ENCODE results near the gene MYL6. TPM values are rescaled to one million over a fixed set of nuclear protein-coding genes. Genes with fewer than 3 reads are reported as not detected.

Gene MYL6
- total and polyA plus RNA-seq, 9 of the 15 experiments (the other 6 are each of a cell fraction or from before 2014, with no cell fraction given): 557 to 1,664 (median 958) TPM

- TF ChIP-seq CREM (IDR thresholded peaks at IDR 0.05; ENCODE audit: low read depth): no peak
- TF ChIP-seq MITF (IDR thresholded peaks at IDR 0.05): no peak
- TF ChIP-seq C11orf30 (IDR thresholded peaks at IDR 0.05; ENCODE audit: low read depth): no peak
- TF ChIP-seq HDAC2 (IDR thresholded peaks at IDR 0.05): no peak
- no peak for TF ChIP-seq ZNF3 (CRISPR knock-in tag; IDR thresholded peaks at IDR 0.05)
- TF ChIP-seq TEAD1 (CRISPR knock-in tag; IDR thresholded peaks at IDR 0.05): no peak
- TF ChIP-seq BRF1 (IDR thresholded peaks at IDR 0.05; ENCODE audit: borderline replicate concordance, extremely low read depth, insufficient read length): no peak
- TF ChIP-seq EP300 (IDR thresholded peaks at IDR 0.05; ENCODE audit: low read length): no peak
- TF ChIP-seq RAD21 (CRISPR knock-in tag; conservative IDR thresholded peaks at IDR 0.05 in 1 of 2, IDR thresholded peaks at IDR 0.05 in 1 of 2): no peak
- no peak for TF ChIP-seq ZNF583 (CRISPR knock-in tag; IDR thresholded peaks at IDR 0.05)
- TF ChIP-seq PTBP1 (IDR thresholded peaks at IDR 0.05; ENCODE audit: low read depth, low read length): no peak
- TF ChIP-seq ZBTB7A (IDR thresholded peaks at IDR 0.05; ENCODE audit: borderline replicate concordance, control insufficient read depth, low read depth, low read length): peak; percentile 53; the same call in 1 of the 2 replicates
- TF ChIP-seq ZNF23 (CRISPR knock-in tag; IDR thresholded peaks at IDR 0.05): no peak
- TF ChIP-seq NR2C2 (CRISPR knock-in tag; IDR thresholded peaks at IDR 0.05): no peak
- no peak for TF ChIP-seq NR2C2 (tag; IDR thresholded peaks at IDR 0.05)
- no peak for TF ChIP-seq ZNF280B (CRISPR knock-in tag; IDR thresholded peaks at IDR 0.05)
- no peak for TF ChIP-seq ZBTB11 (CRISPR knock-in tag; IDR thresholded peaks at IDR 0.05)
- no peak for TF ChIP-seq HIVEP1 (CRISPR knock-in tag; IDR thresholded peaks at IDR 0.05)
- TF ChIP-seq ZFP36 (IDR thresholded peaks at IDR 0.05; ENCODE audit: low read depth, low read length, partially characterized antibody): no peak
- TF ChIP-seq FUS (optimal IDR thresholded peaks at IDR 0.05; ENCODE audit: low read depth, low read length): no peak
- TF ChIP-seq ZC3H11A (IDR thresholded peaks at IDR 0.05; ENCODE audit: low read depth, low read length): no peak
- no peak for TF ChIP-seq LEF1 (IDR thresholded peaks at IDR 0.05)
- TF ChIP-seq RFX5 (IDR thresholded peaks at IDR 0.05; ENCODE audit: low read depth, low read length): no peak
- TF ChIP-seq ELF4 (CRISPR knock-in tag; IDR thresholded peaks at IDR 0.05): no peak
- no peak for TF ChIP-seq PHF20 (IDR thresholded peaks at IDR 0.05; ENCODE audit: partially characterized antibody)
Measured at GRCh38 chr12:56128670-56129205, 29.4 kb upstream of the MYL6 start (continued).

All from K562 (cell line).